KMS-11 (cell line): ENCODE data around the gene PAQR9.

ENCODE experiments used
- H2AFZ ChIP-seq: fragments of 200-600 bp; sonication (generic); 2 replicates; pipeline ENCODE4 v1.6.1; 2016; ENCODE audit warnings: antibody characterized with exemption, mixed run types, low read depth
- H3K27ac ChIP-seq: fragments of 200-600 bp; sonication (generic); 2 replicates; pipeline ENCODE4 v1.6.1; 2016; ENCODE audit warnings: mild to moderate bottlenecking, mixed run types
- H3K27me3 ChIP-seq: fragments of 200-600 bp; sonication (generic); 2 replicates; pipeline ENCODE4 v1.6.1; 2017; ENCODE audit warnings: mild to moderate bottlenecking, low read depth, mixed run types, moderate library complexity; ENCODE audit not compliant: insufficient read depth
- H3K36me3 ChIP-seq: fragments of 200-600 bp; sonication (generic); 2 replicates; pipeline ENCODE4 v1.6.1; 2017; ENCODE audit warnings: mild to moderate bottlenecking, mixed run types; ENCODE audit not compliant: insufficient read depth
- H3K4me1 ChIP-seq: fragments of 200-600 bp; sonication (generic); 2 replicates; pipeline ENCODE4 v1.6.1; 2016; ENCODE audit warnings: mild to moderate bottlenecking, low read depth, mixed run types; ENCODE audit not compliant: poor library complexity, severe bottlenecking
- H3K4me2 ChIP-seq: fragments of 200-600 bp; sonication (generic); 2 replicates; pipeline ENCODE4 v1.7.0; 2016; ENCODE audit warnings: mild to moderate bottlenecking, mixed run types
- H3K4me3 ChIP-seq: fragments of 200-600 bp; sonication (generic); IDR thresholded peaks from 2 replicates; pipeline ENCODE4 v1.6.1; 2017; ENCODE audit warnings: low read depth, low read length, mixed read lengths; ENCODE audit not compliant: insufficient read depth
- H3K79me2 ChIP-seq: fragments of 200-600 bp; sonication (generic); 2 replicates; pipeline ENCODE4 v1.6.1; 2016; ENCODE audit warnings: low read depth, mixed run types; ENCODE audit not compliant: insufficient read depth
- H3K9ac ChIP-seq: fragments of 200-600 bp; sonication (generic); 2 replicates; pipeline ENCODE4 v1.6.1; 2016; ENCODE audit warnings: mild to moderate bottlenecking, mixed run types
- H4K20me1 ChIP-seq: fragments of 200-600 bp; sonication (generic); 2 replicates; pipeline ENCODE4 v1.6.1; 2016; ENCODE audit warnings: mild to moderate bottlenecking, mixed run types; ENCODE audit not compliant: insufficient read depth
- TF ChIP-seq, protein P1 (sequence below): fragments of 200-600 bp; sonication (generic); conservative IDR thresholded peaks from 2 replicates; pipeline ENCODE4 v1.6.1; 2017; ENCODE audit warnings: low read depth, mild to moderate bottlenecking, antibody characterized with exemption, low read length, moderate library complexity, mixed read lengths

Gene PAQR9

DNA sequence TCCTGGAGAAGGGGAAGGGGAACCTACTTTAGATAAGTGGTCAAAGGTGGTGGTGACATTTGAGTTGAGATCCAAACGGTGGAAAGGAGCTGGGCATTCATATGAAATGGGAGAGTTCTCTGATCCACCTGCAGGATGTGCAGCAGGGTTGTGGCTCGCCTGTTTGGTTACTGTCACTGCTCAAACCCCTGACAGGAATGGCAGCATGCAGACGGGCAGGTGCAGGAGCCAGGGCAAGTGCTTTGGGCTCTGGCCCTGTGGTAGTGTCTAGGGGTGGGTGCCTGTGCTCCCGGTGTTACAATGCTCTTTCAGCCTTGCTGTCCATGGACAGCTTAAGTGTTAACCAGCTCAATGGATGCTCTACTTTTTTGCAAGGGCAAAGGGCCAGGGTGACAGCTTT lies 18.5 kb downstream of the PAQR9 start:
- Histone ChIP-seq H3K9ac (no peak overlapping the region), H3K4me1 (peaks cover 18% of the 10 kb centered on the region), H3K4me3 (no peak overlapping the region), H3K27me3 (no peaks in the 10 kb centered on the region), H2AFZ (no peak overlapping the region), H3K36me3 (no peaks in the 10 kb centered on the region), H3K4me2 (no peak overlapping the region), H3K27ac (no peak overlapping the region), H3K79me2 (no peaks in the 10 kb centered on the region), H4K20me1 (no peaks in the 10 kb centered on the region)
- TF ChIP-seq, protein P1, sequence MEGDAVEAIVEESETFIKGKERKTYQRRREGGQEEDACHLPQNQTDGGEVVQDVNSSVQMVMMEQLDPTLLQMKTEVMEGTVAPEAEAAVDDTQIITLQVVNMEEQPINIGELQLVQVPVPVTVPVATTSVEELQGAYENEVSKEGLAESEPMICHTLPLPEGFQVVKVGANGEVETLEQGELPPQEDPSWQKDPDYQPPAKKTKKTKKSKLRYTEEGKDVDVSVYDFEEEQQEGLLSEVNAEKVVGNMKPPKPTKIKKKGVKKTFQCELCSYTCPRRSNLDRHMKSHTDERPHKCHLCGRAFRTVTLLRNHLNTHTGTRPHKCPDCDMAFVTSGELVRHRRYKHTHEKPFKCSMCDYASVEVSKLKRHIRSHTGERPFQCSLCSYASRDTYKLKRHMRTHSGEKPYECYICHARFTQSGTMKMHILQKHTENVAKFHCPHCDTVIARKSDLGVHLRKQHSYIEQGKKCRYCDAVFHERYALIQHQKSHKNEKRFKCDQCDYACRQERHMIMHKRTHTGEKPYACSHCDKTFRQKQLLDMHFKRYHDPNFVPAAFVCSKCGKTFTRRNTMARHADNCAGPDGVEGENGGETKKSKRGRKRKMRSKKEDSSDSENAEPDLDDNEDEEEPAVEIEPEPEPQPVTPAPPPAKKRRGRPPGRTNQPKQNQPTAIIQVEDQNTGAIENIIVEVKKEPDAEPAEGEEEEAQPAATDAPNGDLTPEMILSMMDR, result no peak

- no peaks in the 10 kb centered on the region for H3K36me3 ChIP-seq
- no peak overlapping the region for H3K9ac ChIP-seq
- no peak overlapping the region for H3K4me3 ChIP-seq
- H3K79me2 ChIP-seq, result no peaks in the 10 kb centered on the region
- TF ChIP-seq, protein P1, result no peak
- H2AFZ ChIP-seq, result no peak overlapping the region
- H3K27me3 ChIP-seq, result no peaks in the 10 kb centered on the region
- no peaks in the 10 kb centered on the region for H4K20me1 ChIP-seq
- no peak overlapping the region for H3K27ac ChIP-seq
- H3K4me2 ChIP-seq, result no peak overlapping the region
- H3K4me1 ChIP-seq, result peaks cover 22% of the 10 kb centered on the region
Observed at GRCh38 chr3:142944342-142944741, 19.1 kb downstream of the PAQR9 start.

DNA sequence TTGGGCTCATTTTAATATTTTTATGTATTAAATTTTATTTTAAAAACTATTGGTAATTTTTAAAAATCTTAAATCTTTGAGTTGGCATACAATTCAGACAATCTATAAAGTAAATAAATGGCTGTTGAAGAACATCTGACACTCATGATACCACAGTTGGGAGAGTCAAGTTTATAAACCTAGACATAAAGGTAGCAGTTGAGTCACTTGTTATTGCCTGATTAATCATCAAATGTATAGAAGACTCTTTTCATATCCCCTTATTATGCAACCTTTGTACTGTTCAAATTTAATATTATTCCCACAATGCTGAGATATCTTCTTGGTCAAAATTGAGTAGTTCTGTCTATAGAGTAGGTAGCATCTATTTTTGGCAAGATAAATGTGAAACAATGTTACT lies 19.6 kb downstream of the PAQR9 start:
- Histone ChIP-seq H2AFZ (no peak overlapping the region), H3K36me3 (no peaks in the 10 kb centered on the region), H3K27ac (no peak overlapping the region), H3K4me1 (peaks cover 22% of the 10 kb centered on the region), H3K27me3 (no peaks in the 10 kb centered on the region), H3K79me2 (no peaks in the 10 kb centered on the region), H3K4me3 (no peak overlapping the region), H3K4me2 (no peak overlapping the region), H4K20me1 (no peaks in the 10 kb centered on the region), H3K9ac (no peak overlapping the region)
- TF ChIP-seq, protein P1, result no peak

- TF ChIP-seq, protein P1, result no peak
- no peak overlapping the region for H3K9ac ChIP-seq
- no peaks in the 10 kb centered on the region for H3K79me2 ChIP-seq
- H2AFZ ChIP-seq, result no peak overlapping the region
- peaks cover 22% of the 10 kb centered on the region for H3K4me1 ChIP-seq
- no peaks in the 10 kb centered on the region for H4K20me1 ChIP-seq
- H3K4me3 ChIP-seq, result no peak overlapping the region
- no peaks in the 10 kb centered on the region for H3K36me3 ChIP-seq
- H3K27me3 ChIP-seq, result no peaks in the 10 kb centered on the region
- H3K4me2 ChIP-seq, result no peak overlapping the region
- no peak overlapping the region for H3K27ac ChIP-seq
Observed at GRCh38 chr3:142943349-142943748, 20.1 kb downstream of the PAQR9 start.
